Mucosa of stomach (tissue), 1 donor: ENCODE data around the gene VAMP2.

Experiments
- H3K27me3 ChIP-seq: one replicate; pipeline ENCODE4 v1.7.0; 2013; ENCODE audit warnings: mild to moderate bottlenecking, low read length; ENCODE audit not compliant: control insufficient read depth, insufficient read depth
- H3K36me3 ChIP-seq: one replicate; pipeline ENCODE4 v1.7.0; 2013; ENCODE audit warnings: low read length; ENCODE audit not compliant: control insufficient read depth, insufficient read depth
- H3K4me1 ChIP-seq: one replicate; pipeline ENCODE4 v1.7.0; 2013; ENCODE audit warnings: mild to moderate bottlenecking, low read length; ENCODE audit not compliant: control insufficient read depth, insufficient read depth
- H3K4me3 ChIP-seq: one replicate; pipeline ENCODE4 v1.7.0; 2013; ENCODE audit warnings: low read length
- H3K9ac ChIP-seq: one replicate; pipeline ENCODE4 v1.7.0; 2013; ENCODE audit warnings: mild to moderate bottlenecking, low read length, moderate library complexity
- H3K9me3 ChIP-seq: one replicate; pipeline ENCODE4 v1.7.0; 2013; ENCODE audit warnings: mild to moderate bottlenecking, low read length, moderate library complexity; ENCODE audit not compliant: control insufficient read depth
- donor health status: Pancreatic carcinoma.

VAMP2 gene

DNA sequence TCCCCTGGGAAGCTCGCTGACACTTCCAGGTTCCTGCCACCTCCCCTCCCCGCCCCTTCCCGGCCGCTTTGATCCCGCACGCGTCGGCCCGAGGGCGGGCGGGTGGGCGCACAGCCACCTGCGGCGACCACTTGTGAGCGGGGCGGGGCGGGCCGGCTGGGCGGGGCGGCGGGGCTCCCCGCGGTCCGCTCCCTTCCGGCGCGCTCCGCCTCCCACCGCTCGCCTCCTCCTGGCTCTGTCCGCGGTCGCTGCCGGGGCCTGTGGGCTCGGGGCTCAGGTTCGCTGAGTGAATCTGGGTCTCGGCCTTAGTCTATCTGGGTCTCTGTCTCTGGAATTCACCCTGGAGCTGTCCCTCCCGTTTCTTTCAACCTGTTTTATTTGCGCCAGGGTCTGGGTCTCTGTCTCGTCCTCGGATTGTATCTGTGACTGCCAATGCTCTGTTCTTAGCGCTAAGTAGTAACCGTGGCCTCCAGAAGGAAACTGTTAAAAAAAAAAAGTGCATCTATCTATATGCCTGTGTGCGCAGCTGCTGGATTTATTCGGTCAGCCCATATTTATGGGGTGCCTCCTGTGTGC, 36.2 kb downstream of the VAMP2 start:
- Histone ChIP-seq H3K27me3 (peaks cover 78% of the 10 kb centered on the region), H3K36me3 (no peaks in the 10 kb centered on the region), H3K9ac (peak overlapping the region; percentile 65), H3K4me1 (peaks cover 52% of the 10 kb centered on the region), H3K4me3 (peak overlapping the region; percentile 63), H3K9me3 (no peaks in the 10 kb centered on the region)

- H3K27me3 ChIP-seq: peaks cover 82% of the 10 kb centered on the region
- no peaks in the 10 kb centered on the region for H3K36me3 ChIP-seq
- H3K4me3 ChIP-seq: peak overlapping the region; percentile 63
- H3K9ac ChIP-seq: no peak overlapping the region
- H3K9me3 ChIP-seq: no peaks in the 10 kb centered on the region
- H3K4me1 ChIP-seq: peaks cover 54% of the 10 kb centered on the region
Observed at GRCh38 chr17:8125947-8126490, 36.7 kb downstream of the VAMP2 start.

- H3K27me3 ChIP-seq: peaks cover 88% of the 10 kb centered on the region
- H3K4me3 ChIP-seq: no peak overlapping the region
- peaks cover 60% of the 10 kb centered on the region for H3K4me1 ChIP-seq
- no peak overlapping the region for H3K9ac ChIP-seq
- H3K9me3 ChIP-seq: no peaks in the 10 kb centered on the region
- no peaks in the 10 kb centered on the region for H3K36me3 ChIP-seq
Observed at GRCh38 chr17:8125154-8125946, 37.4 kb downstream of the VAMP2 start.

DNA sequence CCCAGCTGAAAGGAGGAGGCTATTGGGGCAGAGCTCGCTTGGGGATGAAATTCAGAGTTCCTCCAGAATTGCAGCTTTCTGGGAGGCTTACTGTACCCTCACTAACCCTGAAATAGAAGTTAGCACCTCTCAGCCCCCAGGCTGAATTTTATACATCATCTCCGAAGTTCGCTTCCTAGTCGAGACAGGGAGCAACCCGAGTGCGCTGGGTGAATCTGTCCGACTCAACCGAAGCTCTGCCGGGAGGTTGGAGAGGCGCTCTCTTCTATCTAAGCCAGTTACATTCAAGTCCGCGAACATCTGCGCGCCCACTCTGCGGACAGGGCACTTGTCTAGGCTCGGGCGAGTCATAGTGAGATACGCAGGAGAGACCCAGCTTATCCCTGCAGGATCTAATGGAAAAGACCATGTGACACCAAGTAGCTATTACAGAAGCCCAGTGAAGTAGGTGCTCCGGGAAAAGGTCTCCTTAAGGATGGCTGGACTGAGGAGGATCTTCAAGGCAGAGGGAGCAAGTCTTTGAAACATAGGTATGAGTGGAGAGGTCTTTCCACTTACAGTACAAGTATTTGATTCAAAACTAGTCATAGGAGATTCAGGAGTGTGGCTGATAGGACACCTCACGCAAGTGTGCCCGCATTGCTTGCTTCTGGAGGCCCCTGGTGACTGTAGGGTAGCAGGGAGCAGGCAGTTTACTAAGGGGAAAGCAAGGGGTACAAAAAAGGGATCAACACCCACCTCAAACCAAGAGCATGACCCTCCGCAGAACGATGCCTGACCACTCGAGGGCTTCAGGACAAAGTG, 38.2 kb downstream of the VAMP2 start:
- H3K27me3 ChIP-seq: peaks cover 82% of the 10 kb centered on the region
- H3K4me1 ChIP-seq: peaks cover 66% of the 10 kb centered on the region

DNA sequence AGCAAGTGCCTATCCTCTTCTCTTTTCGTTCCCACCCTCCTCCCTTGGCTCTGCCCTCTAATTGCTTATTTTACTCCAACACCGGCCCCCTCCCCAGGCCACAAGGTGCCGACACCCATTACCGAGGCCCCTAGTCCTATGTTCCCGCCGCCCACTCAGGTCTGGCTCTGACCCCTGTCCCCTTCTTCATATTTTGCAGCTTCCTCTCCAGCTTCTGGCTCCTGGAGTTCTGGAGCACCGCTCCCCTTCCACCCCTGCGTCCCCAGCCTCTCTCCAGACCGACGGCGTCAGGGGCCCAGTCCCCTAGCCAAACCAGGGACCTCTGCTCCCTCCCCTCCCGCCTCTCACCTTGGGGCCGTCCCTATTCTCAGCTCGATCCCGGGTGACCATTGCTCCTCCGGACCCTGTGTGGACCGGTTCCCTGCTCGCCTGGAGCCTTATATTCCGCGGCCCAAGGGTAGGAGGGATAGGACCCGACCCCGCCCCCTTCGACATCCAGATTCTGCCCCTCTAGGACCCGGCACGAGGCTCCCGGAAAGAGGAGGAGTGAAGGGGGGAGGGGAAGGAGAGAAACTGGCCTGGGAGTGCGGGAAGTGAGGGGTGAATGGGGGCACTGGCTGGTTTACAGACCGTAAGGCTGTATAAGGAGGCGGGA, 38.9 kb downstream of the VAMP2 start, which contains the start of gene HES7:
HES7 (minus strand) TSS at position 412 of the 655 bp plus-strand sequence; CDS start at position 390, 22 bp downstream.
- H3K27me3 ChIP-seq: peaks cover 76% of the 10 kb centered on the region
- H3K4me1 ChIP-seq: peaks cover 67% of the 10 kb centered on the region
- no peaks in the 10 kb centered on the region for H3K36me3 ChIP-seq
- peak within 1 kb of the TSS; percentile 7 for H3K9ac ChIP-seq
- H3K4me3 ChIP-seq: peak within 1 kb of the TSS; percentile 25
- no peaks in the 10 kb centered on the region for H3K9me3 ChIP-seq

More for the DNA sequence above, 38.2 kb downstream of the VAMP2 start:
- no peak overlapping the region for H3K4me3 ChIP-seq
- no peaks in the 10 kb centered on the region for H3K36me3 ChIP-seq
- H3K9me3 ChIP-seq: no peaks in the 10 kb centered on the region
- no peak overlapping the region for H3K9ac ChIP-seq

DNA sequence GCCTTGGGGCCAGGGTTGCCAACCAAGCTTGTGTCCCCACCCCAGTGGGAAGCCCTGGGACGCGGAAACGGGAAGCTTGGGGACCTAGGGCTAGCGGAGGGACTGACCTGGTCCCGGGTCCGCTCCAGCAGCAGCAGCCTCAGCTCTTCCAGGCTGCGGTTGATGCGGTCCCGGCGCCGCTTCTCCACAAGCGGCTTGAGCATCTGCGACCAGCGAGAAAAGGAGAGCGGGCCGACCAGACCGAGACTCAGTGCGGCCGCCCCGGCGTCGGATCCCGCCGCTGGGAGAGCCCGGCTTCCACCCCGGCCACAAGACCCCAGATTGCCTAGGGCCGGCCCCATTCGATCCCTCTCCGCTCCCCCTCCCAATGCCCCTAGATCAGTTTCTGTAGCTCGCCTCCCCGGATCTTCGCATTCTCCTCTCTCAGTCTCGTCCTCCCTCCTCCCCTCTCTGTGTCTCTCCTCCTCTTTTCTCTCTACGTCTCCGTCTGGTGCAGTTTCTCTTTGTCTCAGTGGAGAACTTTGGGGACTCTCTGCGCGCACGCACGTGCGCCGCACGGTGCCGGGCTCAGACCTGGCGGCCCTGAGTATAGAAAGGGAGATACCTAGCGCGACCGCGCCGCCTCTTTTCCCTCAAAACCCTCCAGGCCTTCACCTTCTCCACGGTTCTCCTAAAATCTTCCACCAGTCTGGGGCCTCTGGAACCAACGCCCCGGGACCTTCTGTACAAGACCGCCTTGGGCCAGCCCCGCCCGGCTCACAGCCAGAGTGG, 39.6 kb downstream of the VAMP2 start:
- Histone ChIP-seq H3K4me3 (peak overlapping the region; percentile 25), H3K9ac (no peak overlapping the region), H3K9me3 (no peaks in the 10 kb centered on the region), H3K27me3 (peaks cover 75% of the 10 kb centered on the region), H3K36me3 (no peaks in the 10 kb centered on the region), H3K4me1 (peaks cover 74% of the 10 kb centered on the region)

DNA sequence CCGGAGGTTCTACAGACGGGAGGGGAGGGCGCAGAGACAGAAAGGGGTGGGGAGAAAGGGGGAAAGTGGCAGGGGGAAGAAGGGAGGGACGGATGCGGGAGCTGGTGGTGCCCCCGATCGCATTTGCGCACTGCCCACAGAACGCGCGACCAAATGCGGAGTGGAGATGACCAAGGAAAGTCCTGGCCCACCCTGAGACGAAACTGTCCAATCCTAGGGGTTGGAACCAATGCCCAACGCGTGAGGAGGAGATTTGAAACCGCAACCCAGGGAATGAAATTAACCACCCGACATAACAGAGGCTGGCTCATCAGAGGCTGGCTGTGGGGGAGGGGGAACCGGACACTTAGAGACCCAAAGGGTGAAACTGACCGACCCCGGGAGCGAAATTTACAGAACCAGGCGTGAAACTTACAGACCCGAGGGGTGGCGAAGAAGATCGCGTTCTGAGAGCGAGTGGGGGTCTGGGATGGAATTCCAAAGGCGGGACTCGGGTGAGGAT, 40.3 kb downstream of the VAMP2 start:
- Histone ChIP-seq H3K36me3 (no peaks in the 10 kb centered on the region), H3K4me1 (peaks cover 81% of the 10 kb centered on the region), H3K9me3 (no peaks in the 10 kb centered on the region), H3K27me3 (peaks cover 78% of the 10 kb centered on the region), H3K4me3 (peak overlapping the region; percentile 25), H3K9ac (no peak overlapping the region)

GRCh38 chr17:8121681-8122421, 40.9 kb downstream of the VAMP2 start:
- H3K4me1 ChIP-seq: peaks cover 78% of the 10 kb centered on the region
- peak overlapping the region; percentile 25 for H3K4me3 ChIP-seq
- H3K9me3 ChIP-seq: no peaks in the 10 kb centered on the region
- H3K36me3 ChIP-seq: no peaks in the 10 kb centered on the region
- H3K9ac ChIP-seq: no peak overlapping the region
- peaks cover 78% of the 10 kb centered on the region for H3K27me3 ChIP-seq

GRCh38 chr17:8121407-8121680, 41.4 kb downstream of the VAMP2 start:
- no peaks in the 10 kb centered on the region for H3K36me3 ChIP-seq
- no peak overlapping the region for H3K4me3 ChIP-seq
- H3K9me3 ChIP-seq: no peaks in the 10 kb centered on the region
- peaks cover 80% of the 10 kb centered on the region for H3K27me3 ChIP-seq
- peaks cover 74% of the 10 kb centered on the region for H3K4me1 ChIP-seq
- no peak overlapping the region for H3K9ac ChIP-seq

- H3K27me3 ChIP-seq: peaks cover 80% of the 10 kb centered on the region
- H3K4me1 ChIP-seq: peaks cover 69% of the 10 kb centered on the region
- H3K9me3 ChIP-seq: no peaks in the 10 kb centered on the region
- H3K4me3 ChIP-seq: peak overlapping the region; percentile 31
- H3K9ac ChIP-seq: peak overlapping the region; percentile 28
- H3K36me3 ChIP-seq: no peaks in the 10 kb centered on the region
Observed at GRCh38 chr17:8120520-8121406, 42.0 kb downstream of the VAMP2 start.
